Left hindlimb (tissue), 1 donor: ENCODE measurements around the gene PMM1.
"Not testable (repeated sequence)": the region's sequence is repeated elsewhere in the genome, so short reads cannot be mapped to it uniquely, and the experiment has no call there.

ENCODE experiments used
- DNase-seq: peaks from one replicate; pipeline ENCODE4 v3.0.0-alpha.2; 2018

The PMM1 gene

DNA sequence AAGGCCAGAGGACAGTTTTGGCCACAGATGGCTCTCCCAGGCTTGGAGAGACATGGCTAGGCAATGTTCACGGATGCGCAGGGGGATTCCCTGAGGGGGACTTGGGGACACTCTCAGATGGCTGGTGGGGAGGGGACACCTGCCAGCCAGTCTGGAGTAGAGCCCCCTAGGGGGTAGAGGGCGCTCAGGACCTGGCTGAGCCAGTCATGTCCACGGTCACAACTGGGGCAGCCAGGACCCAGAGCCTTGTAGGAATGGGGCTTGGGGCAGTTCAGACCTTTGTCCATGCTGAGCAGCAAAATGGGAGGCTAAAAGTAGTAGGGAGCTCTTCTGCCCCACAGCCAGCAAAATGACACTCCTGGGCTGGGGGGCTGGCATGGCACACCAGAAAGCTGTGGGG, 27.2 kb downstream of the PMM1 start:
- DNase-seq: no peak

DNA sequence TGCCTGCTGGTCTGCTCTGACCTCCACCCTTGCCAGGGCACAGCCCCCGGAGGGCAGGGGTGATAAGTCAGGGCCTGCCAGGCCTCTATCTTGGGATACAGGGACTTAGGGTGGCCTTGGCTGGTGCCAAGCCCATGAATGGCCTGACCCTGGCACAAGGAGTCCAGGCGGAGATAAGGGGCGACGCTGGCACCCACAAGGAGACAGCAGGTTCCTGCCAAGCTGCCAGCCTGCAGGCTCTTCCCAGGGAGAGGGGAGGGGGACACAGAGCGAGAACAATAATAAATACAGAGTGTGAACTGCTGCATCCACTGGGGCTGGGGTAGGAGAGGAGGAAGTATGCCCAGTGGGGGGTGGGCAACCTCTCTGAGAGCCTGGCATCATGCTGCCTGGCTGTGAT, 27.9 kb downstream of the PMM1 start:
- no peak for DNase-seq

DNA sequence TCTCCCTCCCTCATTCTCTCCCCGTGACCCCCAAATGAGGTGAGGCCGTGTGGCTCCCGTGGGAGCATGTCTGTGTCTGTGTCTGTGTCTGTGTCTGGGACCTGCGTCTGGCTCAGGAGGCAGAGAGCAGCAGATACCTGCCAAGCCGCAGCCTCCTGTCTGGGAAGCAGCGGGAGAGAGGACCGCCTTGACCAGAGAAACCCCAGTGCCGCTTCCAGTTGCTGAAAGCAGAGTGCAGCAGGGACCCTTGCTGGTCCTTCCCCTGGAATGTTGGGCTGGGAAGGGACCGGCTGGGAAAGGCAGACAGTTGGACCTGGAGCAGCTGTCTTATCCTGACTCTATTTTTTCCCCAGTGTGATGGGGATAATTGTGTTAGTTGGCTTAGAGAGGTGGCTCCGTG, 28.3 kb downstream of the PMM1 start:
- no peak for DNase-seq

DNA sequence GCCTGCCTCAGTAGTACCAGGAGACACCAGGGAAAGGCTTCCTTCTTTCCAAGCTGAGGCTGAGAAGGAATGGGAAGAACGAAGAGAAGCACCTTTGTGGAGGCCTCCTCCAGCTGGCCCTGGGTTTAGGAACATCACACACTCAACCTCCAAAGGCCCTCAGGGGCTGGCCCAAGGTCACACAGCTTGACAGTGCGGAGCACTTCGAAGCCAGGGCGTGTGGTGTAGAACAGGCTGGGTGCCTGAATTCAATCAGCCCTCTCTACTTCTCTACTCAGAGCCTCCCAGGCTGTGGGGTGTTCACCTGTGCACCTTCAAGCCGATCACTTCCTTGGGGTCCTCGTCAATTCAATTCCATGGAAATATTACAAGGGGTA, 29.6 kb downstream of the PMM1 start:
- DNase-seq: no peak

DNA sequence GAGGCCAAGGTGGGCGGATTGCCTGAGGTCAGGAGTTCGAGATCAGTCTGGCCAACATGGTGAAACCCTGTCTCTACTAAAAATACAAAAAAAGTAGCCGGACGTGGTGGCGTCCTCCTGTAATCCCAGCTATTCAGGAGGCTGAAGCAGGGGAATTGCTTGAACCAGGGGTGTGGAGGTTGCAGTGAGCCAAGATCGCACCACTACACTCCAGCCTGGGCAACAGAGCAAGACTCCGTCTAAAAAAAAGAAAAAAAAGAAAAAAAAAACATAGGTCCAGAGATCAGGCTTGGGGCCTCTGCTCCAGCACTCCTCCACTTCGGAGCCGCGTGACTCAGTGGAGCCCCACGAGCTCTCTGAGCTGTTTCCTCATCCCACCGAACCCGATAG, 31.4 kb downstream of the PMM1 start:
- DNase-seq: not testable (repeated sequence)

DNA sequence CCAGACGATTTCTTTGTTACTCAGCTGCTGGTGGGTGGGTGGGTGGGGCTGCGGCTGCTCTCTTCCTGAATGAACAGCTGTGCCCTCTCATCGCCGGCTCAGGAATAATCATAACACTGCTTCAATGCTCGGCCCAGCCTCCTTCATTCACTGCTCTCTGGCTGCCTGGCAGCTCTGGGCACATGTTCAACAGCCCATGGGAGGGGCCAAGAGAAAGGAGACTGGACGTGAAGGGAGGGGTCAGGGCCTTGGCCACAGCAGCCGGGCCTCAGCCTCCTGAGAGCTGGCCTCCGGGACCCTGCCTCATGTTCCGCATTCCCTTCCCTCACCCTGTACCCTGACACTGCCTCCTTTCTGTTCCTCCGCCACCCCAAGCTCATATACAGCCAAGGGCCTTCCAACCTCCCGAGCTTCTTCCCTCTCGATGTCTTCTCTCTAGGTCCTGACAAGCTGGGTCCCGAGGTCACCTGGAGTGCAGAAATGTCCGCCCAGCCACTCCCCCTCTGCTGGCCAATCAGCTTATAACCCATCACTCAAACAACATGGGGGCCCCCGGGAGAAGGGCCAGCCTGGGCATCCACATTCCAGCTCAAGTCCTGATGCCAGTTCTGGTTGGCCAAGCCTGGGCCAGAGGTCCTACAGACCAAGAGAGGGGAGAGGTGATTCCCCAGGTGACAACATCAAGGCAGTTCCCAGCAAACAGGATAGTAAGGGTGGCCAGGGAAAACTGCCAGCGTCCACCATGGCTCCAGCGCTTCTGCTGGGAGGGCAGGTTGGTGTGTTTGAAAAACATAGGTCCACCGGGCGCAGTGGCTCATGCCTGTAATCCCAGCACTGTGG, 32.0 kb downstream of the PMM1 start:
- DNase-seq: peak; percentile 87

DNA sequence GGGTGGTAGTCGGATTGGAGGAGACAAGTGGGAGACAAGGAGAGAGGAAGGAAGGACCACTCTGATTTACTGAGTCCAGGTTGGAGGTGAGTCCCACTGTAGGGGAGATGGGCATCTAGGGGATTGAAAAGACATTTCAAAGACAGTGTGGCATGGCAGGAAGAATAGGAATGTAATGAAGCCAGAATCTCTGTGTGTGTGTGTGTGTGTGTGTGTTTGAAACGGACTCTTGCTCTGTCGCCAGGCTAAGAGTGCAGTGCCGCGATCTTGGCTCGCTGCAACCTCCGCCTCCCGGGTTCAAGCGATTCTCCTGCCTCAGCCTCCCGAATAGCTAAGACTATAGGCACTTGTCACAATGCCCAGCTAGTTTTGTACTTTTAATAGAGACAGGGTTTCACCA, 33.1 kb downstream of the PMM1 start:
- no peak for DNase-seq

DNA sequence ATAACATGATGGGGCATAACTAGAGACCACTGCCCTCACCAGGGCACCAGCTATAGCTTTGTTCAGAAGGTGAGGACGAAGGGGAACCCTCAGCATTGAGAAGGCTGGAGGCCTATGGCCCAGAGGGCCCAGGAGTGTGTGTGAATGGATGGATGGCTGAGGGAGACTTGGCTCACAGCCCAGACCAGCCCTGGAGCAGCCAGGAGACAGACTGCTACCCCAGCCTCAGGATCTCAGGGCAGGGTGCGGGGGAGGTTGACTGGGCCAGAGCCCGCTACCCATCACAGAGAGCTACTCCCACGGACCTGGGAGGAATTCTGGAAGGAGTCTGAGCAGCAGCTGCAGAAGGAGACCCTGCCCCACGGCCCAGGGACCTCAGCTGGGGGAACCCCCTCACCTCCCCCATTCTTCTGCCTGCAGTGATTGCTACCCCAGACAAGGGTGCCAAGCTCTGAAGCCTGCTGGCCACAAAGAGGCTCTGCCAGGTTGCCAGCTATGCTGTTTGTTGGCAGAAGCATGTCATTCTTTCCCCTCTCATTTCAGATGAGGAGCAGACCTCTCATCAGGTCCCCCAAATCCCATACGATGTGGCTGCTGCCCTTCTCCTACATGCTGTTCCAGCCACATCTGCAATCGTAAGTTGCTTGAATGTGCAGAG, 34.2 kb downstream of the PMM1 start:
- no peak for DNase-seq

DNA sequence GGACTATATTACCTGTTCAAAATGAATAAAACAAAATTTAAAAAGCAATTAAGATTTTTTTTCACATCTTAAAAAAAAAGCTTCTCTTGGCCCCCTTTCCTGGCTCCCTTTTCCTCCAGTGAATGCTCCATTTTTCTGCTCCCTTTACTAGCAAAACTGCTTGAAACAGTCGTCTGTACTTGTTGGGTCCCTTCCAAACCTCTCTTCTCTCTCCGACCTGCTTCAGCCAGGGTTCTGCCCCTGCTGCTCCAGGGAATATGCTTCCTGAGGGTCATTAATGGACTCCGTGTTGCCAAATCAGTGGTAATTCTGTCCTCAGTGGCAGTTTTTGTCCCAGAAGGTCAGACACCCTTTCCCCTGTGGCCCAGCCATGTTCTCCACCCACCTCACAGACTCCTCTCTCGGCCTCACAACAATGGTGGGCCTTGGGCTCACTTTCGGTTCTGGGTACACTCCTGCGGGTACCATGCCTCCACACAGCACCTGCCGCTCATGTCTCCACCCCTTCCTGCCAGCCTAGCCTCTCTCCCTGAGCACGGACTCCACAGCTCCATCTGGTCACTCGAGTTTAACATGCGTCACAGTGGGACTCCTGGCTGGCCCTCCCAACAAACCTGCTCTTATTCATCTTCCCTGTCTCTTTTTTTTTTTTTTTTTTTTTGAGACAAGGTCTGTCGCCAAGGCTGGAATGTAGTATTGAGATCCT, 37.6 kb downstream of the PMM1 start:
- no peak for DNase-seq

DNA sequence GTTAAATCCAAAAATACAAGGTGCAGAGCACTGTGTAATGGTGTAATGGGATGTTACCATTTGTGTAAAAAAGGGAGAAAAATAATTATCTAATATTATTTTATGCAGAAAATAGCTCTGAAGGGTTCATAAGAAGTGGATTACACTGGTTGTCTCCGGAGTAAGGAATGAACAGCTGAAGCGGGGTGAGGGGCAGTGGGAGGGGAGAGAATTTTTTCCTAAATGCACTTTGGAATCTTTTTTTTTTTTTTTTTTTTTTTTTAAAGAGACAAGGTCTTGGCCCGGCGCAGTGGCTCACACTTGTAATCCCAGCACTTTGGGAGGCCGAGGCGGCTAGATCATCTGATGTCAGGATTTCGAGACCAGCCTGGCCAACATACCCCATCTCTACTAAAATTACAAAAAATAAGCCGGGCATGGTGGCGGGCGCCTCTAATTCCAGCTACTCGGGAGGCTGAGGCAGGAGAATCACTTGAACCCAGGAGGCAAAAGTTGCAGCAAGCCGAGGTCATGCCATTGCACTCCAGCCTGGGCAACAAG, 38.6 kb downstream of the PMM1 start:
- no peak for DNase-seq

DNA sequence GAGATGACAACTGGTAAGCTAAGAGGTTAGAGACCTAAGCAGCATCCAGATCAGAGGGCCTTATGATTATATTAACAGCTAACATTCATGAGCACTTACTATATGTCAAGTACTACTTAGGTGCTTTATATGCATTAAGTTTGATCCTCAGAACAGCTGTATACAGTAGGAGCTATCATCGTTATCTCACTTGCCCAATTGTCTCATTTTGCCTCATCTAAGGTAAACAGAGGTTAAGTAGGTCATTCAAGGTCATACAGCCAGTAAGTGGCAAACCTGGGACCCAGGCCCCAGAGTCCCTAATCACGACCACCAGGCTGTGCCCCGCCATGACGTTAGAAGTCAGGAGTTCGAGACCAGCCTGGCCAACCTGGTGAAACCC, 40.8 kb downstream of the PMM1 start:
- no peak for DNase-seq

DNA sequence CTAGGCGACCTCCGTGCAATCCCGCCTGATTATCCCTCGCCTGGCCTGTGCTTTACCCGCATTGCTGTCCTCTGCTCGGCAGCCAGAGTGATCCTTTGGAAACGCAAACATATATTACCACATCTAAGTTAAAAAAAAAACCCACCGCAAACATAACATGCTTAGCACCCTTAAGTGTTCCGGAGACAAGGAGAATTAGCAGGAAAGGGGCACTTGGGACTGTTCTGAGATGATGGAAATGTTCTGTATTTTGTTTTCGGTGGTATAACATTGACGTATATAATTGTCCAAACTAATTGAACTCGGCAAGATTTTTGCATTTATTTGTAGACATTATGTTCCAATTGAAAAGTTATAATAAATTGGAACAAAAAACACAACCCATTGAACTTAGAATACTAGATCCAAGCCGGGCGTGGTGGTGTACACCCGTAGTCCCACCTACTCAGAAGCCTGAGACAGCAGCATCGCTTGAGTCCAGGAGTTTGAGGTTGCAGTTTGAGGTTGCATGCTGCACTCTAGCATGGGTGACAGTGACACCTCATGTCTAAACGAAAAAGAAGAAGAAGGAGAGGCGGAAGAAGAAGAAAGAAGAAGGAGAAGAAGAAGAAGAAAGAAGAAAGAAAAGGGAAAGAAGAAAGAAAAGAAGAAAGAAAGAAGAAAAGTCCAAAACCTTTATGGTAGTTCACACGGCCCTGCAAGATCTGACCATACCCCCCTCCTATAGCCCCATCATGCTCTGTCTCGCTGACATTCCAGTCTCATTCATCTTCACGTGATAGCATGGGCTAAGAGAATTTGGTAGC, 44.8 kb downstream of the PMM1 start:
- no peak for DNase-seq

DNA sequence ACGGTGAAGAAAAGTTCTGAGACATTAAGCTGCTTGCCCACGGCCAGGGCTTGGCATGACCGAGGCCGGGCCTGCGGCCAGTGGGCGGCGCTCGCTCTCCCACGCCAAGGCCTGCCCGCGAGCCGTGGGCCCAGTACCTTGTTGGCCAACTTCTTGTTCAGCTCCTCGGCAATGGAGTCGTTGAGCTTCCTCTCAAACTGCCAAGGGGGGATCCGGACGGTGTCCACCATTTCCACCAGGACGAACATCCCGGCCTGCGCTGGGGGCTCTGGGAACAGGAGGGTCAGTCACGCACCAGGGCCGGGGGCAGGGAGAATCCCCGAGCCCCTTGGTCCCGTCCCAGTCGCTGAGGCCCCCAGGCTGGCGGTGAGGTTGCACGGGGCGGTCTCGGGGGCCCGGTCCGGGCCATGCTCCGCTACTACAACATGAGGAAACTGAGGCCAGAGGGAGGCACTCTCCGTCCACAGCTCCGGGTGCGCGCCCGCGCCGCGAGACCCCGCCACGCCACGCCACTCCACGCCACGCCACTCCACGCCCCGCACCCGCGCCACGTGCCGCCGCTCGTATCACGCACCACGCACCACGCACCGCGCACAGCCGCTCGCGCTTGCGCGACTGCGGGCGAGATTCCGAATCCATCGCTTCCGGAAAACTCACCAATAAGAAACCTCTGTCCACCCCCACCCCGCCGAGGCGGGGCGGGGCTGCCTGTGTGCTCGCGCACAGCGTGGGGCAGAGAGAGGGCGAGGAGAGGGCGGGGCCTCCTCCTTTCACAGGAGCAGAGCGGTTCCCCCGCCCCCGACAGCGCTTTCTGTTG, 45.6 kb downstream of the PMM1 start, which contains the start of gene POLR3H:
Gene POLR3H (minus strand): TSS at position 617 of the 817 bp plus-strand sequence. CDS start 369 bp downstream, at position 248.
- DNase-seq: peak; percentile 99

DNA sequence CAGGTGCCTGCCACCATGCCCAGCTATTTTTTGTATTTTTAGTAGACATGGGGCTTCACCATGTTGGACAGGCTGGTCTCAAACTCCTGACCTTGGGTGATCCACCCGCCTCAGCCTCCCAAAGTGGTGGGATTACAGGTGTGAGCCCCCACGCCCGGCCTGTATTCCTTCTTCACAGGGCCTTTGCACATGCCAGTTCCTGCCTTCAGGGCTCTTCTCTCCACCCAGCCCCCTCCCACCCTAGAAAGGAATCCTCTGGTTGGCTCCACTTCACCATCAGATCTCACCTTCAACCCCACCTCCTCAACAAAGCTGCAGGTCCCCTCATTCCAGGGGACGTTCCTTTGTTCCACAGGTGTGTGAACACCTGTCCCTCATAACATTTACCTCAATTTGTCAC, 47.4 kb downstream of the PMM1 start:
- no peak for DNase-seq

DNA sequence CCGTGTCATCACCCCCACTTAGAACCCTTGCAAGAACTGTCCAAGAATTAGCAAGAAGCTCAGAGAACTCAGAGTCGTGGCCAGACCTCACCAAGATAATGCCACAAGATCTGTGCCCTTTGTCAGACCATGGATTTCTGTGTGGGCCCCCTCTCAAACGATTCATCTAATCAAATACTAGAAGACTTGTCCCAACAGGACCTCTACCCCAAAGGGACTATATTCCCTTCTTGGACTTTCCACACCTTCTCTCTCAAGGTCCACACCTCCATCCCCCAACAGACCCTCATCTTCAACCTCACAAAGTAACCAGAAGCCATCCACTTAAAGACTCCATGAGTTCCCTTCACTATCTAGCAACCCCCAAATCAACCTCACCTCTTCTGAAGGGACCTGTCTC, 48.2 kb downstream of the PMM1 start:
- DNase-seq: no peak

DNA sequence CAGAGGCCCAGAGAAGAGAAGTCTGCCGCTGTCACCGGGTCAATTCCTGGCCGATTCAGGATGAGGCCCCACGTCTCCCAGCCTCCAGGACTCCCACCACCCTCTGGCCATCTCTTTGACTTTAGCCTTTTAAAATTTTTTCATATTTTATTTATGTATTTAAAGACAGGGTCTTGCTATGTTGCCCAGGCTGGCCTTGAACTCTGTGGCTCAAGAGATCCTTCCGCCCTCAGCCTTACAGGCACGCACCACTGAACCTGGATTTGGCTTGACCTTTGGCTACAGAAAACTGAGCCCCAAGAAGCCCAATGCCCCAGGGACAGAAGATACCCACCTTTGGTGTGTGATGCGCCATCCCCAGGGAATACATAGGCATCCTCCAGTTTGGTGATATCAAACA, 49.3 kb downstream of the PMM1 start:
- DNase-seq: no peak

DNA sequence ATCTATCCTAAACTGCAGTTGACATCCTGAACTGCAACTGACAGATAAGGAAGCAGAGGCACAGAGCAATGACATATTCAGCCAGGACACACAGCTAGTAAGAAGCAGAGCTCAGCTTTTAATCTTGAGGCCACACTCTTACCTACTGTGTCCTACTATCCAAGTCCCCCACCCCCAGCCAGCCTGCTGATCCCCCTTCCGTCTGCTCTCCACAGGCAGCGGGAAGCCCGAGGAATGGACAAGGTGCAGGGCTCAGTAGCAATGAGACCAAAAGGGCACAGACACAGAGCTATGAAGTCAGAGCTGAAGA, 49.7 kb downstream of the PMM1 start:
- no peak for DNase-seq

DNA sequence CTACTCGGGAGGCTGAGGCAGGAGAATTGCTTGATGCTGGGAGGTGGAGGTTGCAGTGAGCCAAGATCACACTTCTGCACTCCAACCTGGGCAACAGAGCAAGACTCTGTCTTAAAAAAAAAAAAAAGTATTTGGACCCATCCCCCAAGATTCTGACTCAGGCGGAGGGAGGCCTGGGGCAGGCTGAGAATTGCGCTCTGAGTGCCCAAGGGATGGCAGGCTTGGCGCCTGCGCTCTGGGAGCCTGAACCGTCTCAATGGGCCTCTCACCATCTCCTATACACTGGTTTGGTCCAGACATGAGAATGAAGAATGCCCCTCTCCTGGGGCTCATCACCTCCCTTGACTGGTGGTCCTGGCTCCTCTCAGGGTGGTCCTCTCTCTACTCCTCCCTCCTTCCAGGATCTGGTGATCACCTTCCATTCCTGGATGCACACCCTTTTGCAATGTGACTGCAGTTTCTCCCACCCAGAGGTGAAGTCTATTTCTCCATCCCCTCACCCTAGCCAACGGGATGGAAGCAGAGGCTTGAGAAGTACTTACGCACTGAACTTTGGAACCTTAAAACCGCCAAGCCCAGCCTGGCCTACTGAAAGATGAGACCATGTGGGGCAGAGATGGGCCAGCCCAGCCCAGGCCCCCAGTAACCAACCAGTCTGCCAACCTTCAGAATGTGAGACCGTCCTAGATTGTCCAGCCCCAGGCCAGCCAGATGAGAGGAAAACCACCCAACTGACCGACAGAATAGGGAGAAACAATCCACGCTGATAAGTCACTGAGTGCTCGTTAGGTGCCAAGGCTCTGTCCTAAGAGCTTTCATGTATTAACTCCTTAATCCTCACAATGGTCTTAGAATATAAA, 50.3 kb downstream of the PMM1 start:
- no peak for DNase-seq

DNA sequence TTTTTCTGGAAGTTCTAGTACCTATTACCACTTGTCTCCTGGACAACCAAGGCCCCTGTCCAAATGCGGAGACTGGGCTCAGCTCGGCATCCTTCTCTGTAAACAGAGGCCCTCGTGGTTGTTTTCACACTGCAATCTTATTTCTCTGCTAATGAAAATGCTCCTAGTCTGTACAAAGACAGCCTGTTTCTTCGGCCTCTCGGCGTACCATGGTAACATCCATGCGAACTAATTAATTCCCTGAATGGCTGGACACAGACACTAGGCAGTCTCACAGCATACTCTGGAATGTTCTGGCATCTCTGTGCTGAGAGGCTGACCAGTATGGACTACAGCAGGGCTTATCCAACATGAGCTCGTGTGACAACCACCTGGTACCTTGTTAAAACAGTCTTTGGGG, 51.1 kb downstream of the PMM1 start:
- no peak for DNase-seq

DNA sequence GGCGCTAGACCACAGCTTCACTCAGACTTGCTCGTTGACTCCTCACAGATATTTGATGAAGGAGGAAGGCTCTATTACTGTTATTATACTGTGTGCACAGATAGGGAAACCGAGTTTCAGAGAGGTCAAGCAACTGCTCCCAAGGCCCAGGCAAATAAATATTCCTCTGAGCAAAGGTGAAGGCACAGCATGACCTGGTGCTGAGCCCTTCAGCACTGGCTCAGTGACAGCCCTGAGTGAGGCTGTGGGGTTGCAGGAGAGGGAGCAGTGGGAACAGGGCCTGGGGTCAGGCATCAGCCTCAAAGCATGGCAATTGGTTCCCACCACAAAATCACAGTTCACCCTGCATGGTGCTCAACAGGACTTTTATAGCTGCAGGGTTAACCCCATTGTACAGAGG, 52.4 kb downstream of the PMM1 start:
- no peak for DNase-seq

DNA sequence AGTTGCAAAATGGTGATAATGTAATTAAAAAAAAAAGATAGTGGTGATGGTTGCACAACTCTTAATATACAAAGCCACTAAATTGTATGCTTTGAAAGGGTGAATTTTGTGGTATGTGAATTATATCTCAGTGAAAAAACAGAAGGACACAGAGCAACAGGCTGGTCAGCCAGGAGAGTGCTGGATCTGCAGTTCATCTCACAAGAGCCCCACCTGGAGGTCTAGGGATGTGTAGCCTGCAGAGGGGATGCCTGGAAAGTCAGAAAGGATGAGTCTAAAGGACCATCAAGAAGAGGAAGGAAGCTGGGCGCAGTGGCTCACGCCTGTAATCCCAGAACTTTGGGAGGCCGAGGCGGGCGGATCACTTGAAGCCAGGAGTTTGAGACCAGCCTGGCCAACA, 54.4 kb downstream of the PMM1 start:
- DNase-seq: no peak
